ENCODE data around the gene ATF7. TPM values are rescaled to one million over a fixed set of nuclear protein-coding genes. Genes with fewer than 3 reads are reported as not detected.

The ATF7 gene
- total RNA-seq, 1 experiment from 2014 or later, result 26.9 TPM

DNA sequence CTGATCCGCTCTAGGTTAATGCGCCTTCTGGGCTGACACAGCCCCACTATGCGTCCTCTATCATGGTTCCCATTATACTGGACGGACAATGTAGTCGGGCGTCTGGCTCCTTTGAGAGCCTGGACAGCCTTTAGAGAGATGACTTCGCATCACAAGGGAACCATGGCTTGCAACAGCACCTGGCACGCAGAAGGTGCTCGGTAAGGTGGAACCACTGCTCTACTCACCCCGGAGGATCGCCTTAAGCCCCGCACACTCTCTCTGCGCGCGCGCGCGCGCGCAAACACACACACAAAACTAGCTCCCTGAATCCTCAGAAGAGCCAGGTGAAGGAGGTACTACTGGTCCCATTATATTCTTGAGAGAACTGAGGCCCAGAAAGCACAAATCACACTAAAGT, 134.0 kb downstream of the ATF7 start:
- Mint-ChIP-seq H3K27ac (ENCODE audit: unreplicated experiment) (peak overlapping the region; percentile 72), H3K9me3 (ENCODE audit: unreplicated experiment) (no peaks in the 10 kb centered on the region), H3K4me1 (ENCODE audit: low read depth, unreplicated experiment) (peaks cover 27% of the 10 kb centered on the region), H3K27me3 (ENCODE audit: insufficient read depth, unreplicated experiment) (no peaks in the 10 kb centered on the region), H3K4me3 (ENCODE audit: unreplicated experiment) (peak overlapping the region; percentile 88), H3K36me3 (ENCODE audit: insufficient read depth, unreplicated experiment) (peaks cover 35% of the 10 kb centered on the region)
- Histone ChIP-seq H3K4me3 (ENCODE audit: low read depth, low read length) (peak overlapping the region; percentile 61), H3K27me3 (replicated peaks; ENCODE audit: control insufficient read depth, insufficient read depth, low read length) (no peaks in the 10 kb centered on the region), H3K9me3 (no peaks in the 10 kb centered on the region), H3K36me3 (ENCODE audit: control insufficient read depth, insufficient read depth, low read length) (no peaks in the 10 kb centered on the region), H3K4me1 (peaks cover 18% of the 10 kb centered on the region)
- DNase-seq, result no peak
- ChIA-PET POLR2A (interaction anchor here (0.5 to 1.7 kb wide), 3 partner anchors 9 to 16 kb away, joined by 4 to 6 read pairs (median 5); partner anchors contain the start of gene TARBP2), CTCF (interaction anchor here (0.6 to 2.1 kb wide), 4 partner anchors 9 to 1467 kb away, joined by 4 to 7 read pairs (median 6); partner anchors contain the start of gene TARBP2)
- TF ChIP-seq, protein P1, sequence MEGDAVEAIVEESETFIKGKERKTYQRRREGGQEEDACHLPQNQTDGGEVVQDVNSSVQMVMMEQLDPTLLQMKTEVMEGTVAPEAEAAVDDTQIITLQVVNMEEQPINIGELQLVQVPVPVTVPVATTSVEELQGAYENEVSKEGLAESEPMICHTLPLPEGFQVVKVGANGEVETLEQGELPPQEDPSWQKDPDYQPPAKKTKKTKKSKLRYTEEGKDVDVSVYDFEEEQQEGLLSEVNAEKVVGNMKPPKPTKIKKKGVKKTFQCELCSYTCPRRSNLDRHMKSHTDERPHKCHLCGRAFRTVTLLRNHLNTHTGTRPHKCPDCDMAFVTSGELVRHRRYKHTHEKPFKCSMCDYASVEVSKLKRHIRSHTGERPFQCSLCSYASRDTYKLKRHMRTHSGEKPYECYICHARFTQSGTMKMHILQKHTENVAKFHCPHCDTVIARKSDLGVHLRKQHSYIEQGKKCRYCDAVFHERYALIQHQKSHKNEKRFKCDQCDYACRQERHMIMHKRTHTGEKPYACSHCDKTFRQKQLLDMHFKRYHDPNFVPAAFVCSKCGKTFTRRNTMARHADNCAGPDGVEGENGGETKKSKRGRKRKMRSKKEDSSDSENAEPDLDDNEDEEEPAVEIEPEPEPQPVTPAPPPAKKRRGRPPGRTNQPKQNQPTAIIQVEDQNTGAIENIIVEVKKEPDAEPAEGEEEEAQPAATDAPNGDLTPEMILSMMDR (IDR thresholded peaks at IDR 0.05; ENCODE audit: insufficient read depth in 1 of 2, low read depth in 1 of 2, low read length in 1 of 2, severe bottlenecking in 1 of 2, unreplicated experiment in 1 of 2), result no peak
- BruUV-seq (replicated peaks), result TSS peak; percentile 82
- intact Hi-C loops (cut with micrococcal nuclease; ENCODE audit: unreplicated experiment), result no loop called here

DNA sequence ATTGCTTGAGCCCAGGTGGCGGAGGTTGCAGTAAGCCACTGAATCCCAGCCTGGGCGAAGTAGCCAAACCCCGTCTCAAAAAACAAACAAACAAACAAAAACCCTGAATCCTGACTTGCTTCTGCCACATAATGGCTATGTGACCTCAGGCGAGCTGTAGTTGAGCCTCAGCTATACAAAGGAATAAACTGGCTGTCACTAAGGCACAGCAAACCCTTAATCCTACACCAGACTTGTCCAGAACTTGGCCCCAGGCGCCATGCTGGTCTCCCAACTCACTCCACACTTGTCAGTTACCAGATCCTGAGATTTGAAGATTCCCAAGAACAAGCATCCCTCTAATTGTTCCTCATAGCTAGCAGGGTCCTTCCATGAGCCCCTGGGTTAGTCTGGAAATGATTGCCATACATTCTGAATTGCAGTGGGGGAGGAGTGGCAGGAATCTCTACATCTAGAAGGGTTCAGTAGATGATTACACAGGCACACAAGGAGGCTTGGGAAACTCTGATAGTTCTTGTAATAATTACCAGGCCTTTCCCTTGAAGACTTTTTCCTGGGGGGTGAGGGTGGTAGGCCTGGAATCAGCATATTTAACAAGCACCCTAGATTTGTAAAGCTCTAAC, 136.8 kb downstream of the ATF7 start:
- TF ChIP-seq, protein P1 (IDR thresholded peaks at IDR 0.05; ENCODE audit: insufficient read depth in 1 of 2, low read depth in 1 of 2, low read length in 1 of 2, severe bottlenecking in 1 of 2, unreplicated experiment in 1 of 2), result no peak
- no peaks in the 10 kb centered on the region for H3K9me3 Mint-ChIP-seq (ENCODE audit: unreplicated experiment)
- DNase-seq, result no peak
- H3K36me3 Mint-ChIP-seq (ENCODE audit: insufficient read depth, unreplicated experiment), result peaks cover 63% of the 10 kb centered on the region
- ChIA-PET CTCF (no interaction called here), POLR2A (no interaction called here)
- Histone ChIP-seq H3K27me3 (replicated peaks; ENCODE audit: control insufficient read depth, insufficient read depth, low read length) (no peaks in the 10 kb centered on the region), H3K4me1 (peaks cover 5% of the 10 kb centered on the region), H3K9me3 (no peaks in the 10 kb centered on the region), H3K36me3 (ENCODE audit: control insufficient read depth, insufficient read depth, low read length) (peaks cover 6% of the 10 kb centered on the region), H3K4me3 (ENCODE audit: low read depth, low read length) (no peak overlapping the region)
- no TSS peak for BruUV-seq (replicated peaks)
- H3K4me1 Mint-ChIP-seq (ENCODE audit: low read depth, unreplicated experiment), result peaks cover 17% of the 10 kb centered on the region
- no peaks in the 10 kb centered on the region for H3K27me3 Mint-ChIP-seq (ENCODE audit: insufficient read depth, unreplicated experiment)
- intact Hi-C loops (cut with micrococcal nuclease; ENCODE audit: unreplicated experiment), result no loop called here
- H3K4me3 Mint-ChIP-seq (ENCODE audit: unreplicated experiment), result no peak overlapping the region
- H3K27ac Mint-ChIP-seq (ENCODE audit: unreplicated experiment), result no peak overlapping the region

DNA sequence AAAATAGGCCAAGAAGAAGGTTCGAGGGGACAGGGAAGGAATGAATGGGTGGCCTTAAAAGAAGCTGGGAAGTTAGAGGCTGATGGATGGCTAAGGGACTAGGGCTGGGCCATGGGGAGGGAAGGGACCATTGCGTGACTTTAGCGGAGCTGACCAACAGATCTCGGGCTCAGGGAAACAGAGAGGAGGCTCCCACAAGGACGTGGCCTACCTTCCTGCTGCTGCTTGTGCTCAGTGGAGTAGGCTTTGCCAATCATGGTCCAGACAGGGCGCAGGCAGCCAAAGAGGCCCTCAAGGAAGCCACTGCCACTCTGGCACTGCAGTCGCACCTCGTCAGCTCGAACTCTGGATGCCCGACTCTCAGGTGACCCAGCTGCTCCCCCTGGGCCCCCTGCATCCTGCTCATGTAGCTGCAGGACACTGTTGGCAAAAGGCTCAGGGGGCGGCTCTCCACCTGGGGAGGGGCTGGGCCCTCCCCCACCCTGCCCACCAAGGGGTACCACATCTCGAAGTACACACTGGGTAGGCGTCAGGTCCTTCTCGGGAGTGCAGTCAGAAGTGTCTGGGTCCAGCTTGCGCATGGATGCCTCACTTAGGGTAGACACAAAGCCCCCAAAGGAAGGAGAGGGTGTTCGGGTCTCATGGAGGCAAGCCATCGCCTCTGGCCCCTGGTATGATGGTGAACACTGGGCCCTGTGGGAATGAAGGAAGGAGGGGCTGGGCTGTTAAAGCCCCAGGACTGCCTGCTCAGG, 139.3 kb downstream of the ATF7 start:
- TF ChIP-seq, protein P1 (IDR thresholded peaks at IDR 0.05; ENCODE audit: insufficient read depth in 1 of 2, low read depth in 1 of 2, low read length in 1 of 2, severe bottlenecking in 1 of 2, unreplicated experiment in 1 of 2), result no peak
- Mint-ChIP-seq H3K27me3 (ENCODE audit: insufficient read depth, unreplicated experiment) (no peaks in the 10 kb centered on the region), H3K36me3 (ENCODE audit: insufficient read depth, unreplicated experiment) (peaks cover 76% of the 10 kb centered on the region), H3K4me1 (ENCODE audit: low read depth, unreplicated experiment) (peaks cover 2% of the 10 kb centered on the region), H3K4me3 (ENCODE audit: unreplicated experiment) (no peak overlapping the region), H3K27ac (ENCODE audit: unreplicated experiment) (peak overlapping the region; percentile 72), H3K9me3 (ENCODE audit: unreplicated experiment) (no peaks in the 10 kb centered on the region)
- intact Hi-C loops (cut with micrococcal nuclease; ENCODE audit: unreplicated experiment), result no loop called here
- Histone ChIP-seq H3K27me3 (replicated peaks; ENCODE audit: control insufficient read depth, insufficient read depth, low read length) (no peaks in the 10 kb centered on the region), H3K4me3 (ENCODE audit: low read depth, low read length) (no peak overlapping the region), H3K9me3 (no peaks in the 10 kb centered on the region), H3K36me3 (ENCODE audit: control insufficient read depth, insufficient read depth, low read length) (peaks cover 7% of the 10 kb centered on the region), H3K4me1 (no peaks in the 10 kb centered on the region; the same call in 1 of the 2 replicates)
- BruUV-seq (replicated peaks), result no TSS peak
- ChIA-PET CTCF (no interaction called here), POLR2A (interaction anchor here (0.6 kb wide), 1 partner anchor 212 kb away, joined by 3 read pairs; no protein-coding TSS in a partner anchor)
- peak in 1 of 2 experiments; percentile 16 for DNase-seq
